SU-DHL-6 (cell line): Measurements from ENCODE around the gene IGFBP3.

Experiments used
- CTCF ChIP-seq: fragments of 200-600 bp; sonication (generic); IDR thresholded peaks from one replicate; pipeline ENCODE4 v1.5.1; 2017; ENCODE audit warnings: antibody characterized with exemption, mild to moderate bottlenecking, low read length, moderate library complexity; ENCODE audit not compliant: insufficient read depth, poor library complexity, severe bottlenecking
- EZH2phosphoT487 ChIP-seq: fragments of 200-600 bp; sonication (generic), shearing (Covaris generic); conservative IDR thresholded peaks from 2 replicates; pipeline ENCODE4 v1.6.1; 2018; ENCODE audit warnings: mild to moderate bottlenecking, antibody characterized with exemption, low read length, moderate library complexity, mixed read lengths

GRCh38 chr7:45918556-45918955 lies 2.5 kb downstream of the IGFBP3 start:
- TF ChIP-seq CTCF, result no peak
- TF ChIP-seq EZH2phosphoT487, result no peak
